ENCODE measurements around the gene ANO4. TPM values are rescaled to one million over a fixed set of nuclear protein-coding genes. Genes with fewer than 3 reads are reported as not detected.

Gene ANO4
- total and polyA plus RNA-seq, 2 of the 8 experiments (the other 6 are each of a cell fraction or from before 2014, with no cell fraction given): 1.1 to 3.4 TPM

- H4K5ac ChIP-seq (ENCODE audit: insufficient read length, low read depth, low read length): no peak overlapping the region
- peaks cover 2% of the 10 kb centered on the region; the same call in 1 of the 2 replicates for H3K23me2 ChIP-seq (ENCODE audit: low read depth, low read length)
- TF ChIP-seq POU5F1 (IDR thresholded peaks at IDR 0.05; ENCODE audit: low read depth, low read length): no peak
- no peak for TF ChIP-seq CREB1 (IDR thresholded peaks at IDR 0.05)
- no peak for TF ChIP-seq CHD1 (IDR thresholded peaks at IDR 0.05; ENCODE audit: low read depth, low read length)
- no peak for TF ChIP-seq RFX5 (IDR thresholded peaks at IDR 0.05; ENCODE audit: borderline replicate concordance, low read depth, low read length)
- no peak for TF ChIP-seq BRCA1 (IDR thresholded peaks at IDR 0.05; ENCODE audit: low read depth, low read length)
- no peak for TF ChIP-seq NRF1 (IDR thresholded peaks at IDR 0.05; ENCODE audit: low read depth, low read length)
- no peak for TF ChIP-seq HDAC2 (IDR thresholded peaks at IDR 0.05; ENCODE audit: borderline replicate concordance in 1 of 2, low read depth in 2 of 2, low read length in 2 of 2)
- TF ChIP-seq JUN (IDR thresholded peaks at IDR 0.05; ENCODE audit: low read depth, low read length): no peak
- TF ChIP-seq TAF1 (IDR thresholded peaks at IDR 0.05; ENCODE audit: low read depth, low read length): no peak
- TF ChIP-seq SUZ12 (IDR thresholded peaks at IDR 0.05; ENCODE audit: low read length): no peak
- TF ChIP-seq, protein P1, sequence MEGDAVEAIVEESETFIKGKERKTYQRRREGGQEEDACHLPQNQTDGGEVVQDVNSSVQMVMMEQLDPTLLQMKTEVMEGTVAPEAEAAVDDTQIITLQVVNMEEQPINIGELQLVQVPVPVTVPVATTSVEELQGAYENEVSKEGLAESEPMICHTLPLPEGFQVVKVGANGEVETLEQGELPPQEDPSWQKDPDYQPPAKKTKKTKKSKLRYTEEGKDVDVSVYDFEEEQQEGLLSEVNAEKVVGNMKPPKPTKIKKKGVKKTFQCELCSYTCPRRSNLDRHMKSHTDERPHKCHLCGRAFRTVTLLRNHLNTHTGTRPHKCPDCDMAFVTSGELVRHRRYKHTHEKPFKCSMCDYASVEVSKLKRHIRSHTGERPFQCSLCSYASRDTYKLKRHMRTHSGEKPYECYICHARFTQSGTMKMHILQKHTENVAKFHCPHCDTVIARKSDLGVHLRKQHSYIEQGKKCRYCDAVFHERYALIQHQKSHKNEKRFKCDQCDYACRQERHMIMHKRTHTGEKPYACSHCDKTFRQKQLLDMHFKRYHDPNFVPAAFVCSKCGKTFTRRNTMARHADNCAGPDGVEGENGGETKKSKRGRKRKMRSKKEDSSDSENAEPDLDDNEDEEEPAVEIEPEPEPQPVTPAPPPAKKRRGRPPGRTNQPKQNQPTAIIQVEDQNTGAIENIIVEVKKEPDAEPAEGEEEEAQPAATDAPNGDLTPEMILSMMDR (IDR thresholded peaks at IDR 0.05; ENCODE audit: control extremely low read depth in 1 of 3, insufficient read depth in 1 of 3, low read depth in 1 of 3, low read length in 3 of 3): no peak
- TF ChIP-seq MAFK (IDR thresholded peaks at IDR 0.05; ENCODE audit: low read depth, low read length): no peak
- no peak overlapping the region for H3K18ac ChIP-seq (ENCODE audit: extremely low read depth, low read length)
- FAIRE-seq (no peak), DNase-seq (ENCODE audit: low read depth in 1 of 2, low spot score in 2 of 2) (no peak)
- H3K14ac ChIP-seq (ENCODE audit: insufficient read length): no peak overlapping the region
- H3K23ac ChIP-seq (ENCODE audit: insufficient read length): no peak overlapping the region
- no peaks in the 10 kb centered on the region for H3K36me3 ChIP-seq (ENCODE audit: control insufficient read depth in 2 of 4, insufficient read depth in 4 of 4, low read length in 3 of 4)
- WGBS, 2 experiments (ENCODE audit: extremely low coverage in 1 of 2, insufficient coverage in 1 of 2, insufficient read length in 1 of 2, insufficient replicate concordance in 2 of 2, low coverage in 1 of 2, low lambda C conversion rate in 2 of 2, missing lambda C conversion rate in 1 of 2): 93% methylated on average over 3 of the region's 3 CpGs; no CpG with 5 or more reads in 1 of the 2 experiments
- no peak overlapping the region for H2BK15ac ChIP-seq (ENCODE audit: low read length)
- no peak overlapping the region for H3K9ac ChIP-seq (replicated peaks in 1 of 4; ENCODE audit: extremely low read depth in 1 of 4, low read depth in 3 of 4, low read length in 3 of 4)
- H2BK120ac ChIP-seq (replicated peaks; ENCODE audit: low read depth, low read length): no peak overlapping the region
- no peaks in the 10 kb centered on the region for H3K9me3 ChIP-seq (ENCODE audit: insufficient read depth in 2 of 2, low read depth in 1 of 2, low read length in 1 of 2)
- H2BK12ac ChIP-seq (ENCODE audit: low read depth, low read length): no peak overlapping the region
- no peaks in the 10 kb centered on the region for H3K79me2 ChIP-seq (ENCODE audit: control insufficient read depth in 1 of 2, insufficient read depth in 2 of 2, low read length in 2 of 2)
- H3K27me3 ChIP-seq (replicated peaks in 1 of 4; ENCODE audit: control insufficient read depth in 3 of 4, extremely low read depth in 1 of 4, insufficient read depth in 3 of 4, low read length in 3 of 4): no peaks in the 10 kb centered on the region
- H4K91ac ChIP-seq (replicated peaks; ENCODE audit: insufficient read length, low read length): no peak overlapping the region
- H2AFZ ChIP-seq (ENCODE audit: low read length): no peak overlapping the region
- H3K27ac ChIP-seq (ENCODE audit: low read depth, low read length): no peak overlapping the region
- no peak overlapping the region for H3K4me3 ChIP-seq (ENCODE audit: extremely low read depth in 1 of 4, insufficient read depth in 2 of 4, low read depth in 3 of 4, low read length in 4 of 4)
- no peak overlapping the region for H3K56ac ChIP-seq (replicated peaks; ENCODE audit: insufficient read length, low read depth, low read length)
- no peaks in the 10 kb centered on the region for H3K79me1 ChIP-seq (ENCODE audit: low read depth, low read length)
- no peak overlapping the region for H4K8ac ChIP-seq (ENCODE audit: extremely low read depth, insufficient read depth, low read length)
- no peak overlapping the region for H2BK20ac ChIP-seq (ENCODE audit: low read length)
- ChIA-PET POLR2A (ENCODE audit: partially characterized antibody) (no interaction called here), CTCF (ENCODE audit: partially characterized antibody) (no interaction called here)
- no peak overlapping the region for H2AK5ac ChIP-seq (ENCODE audit: low read depth, low read length)
- no peak overlapping the region for H3K4me2 ChIP-seq (ENCODE audit: insufficient read depth in 1 of 2, low read depth in 2 of 2, low read length in 2 of 2)
- no peaks in the 10 kb centered on the region for H3K4me1 ChIP-seq (replicated peaks in 1 of 4; ENCODE audit: control insufficient read depth in 3 of 4, insufficient read depth in 4 of 4, low read length in 3 of 4)
- no peak overlapping the region for H3K4ac ChIP-seq (replicated peaks; ENCODE audit: insufficient read length, low read depth, low read length)
- no peaks in the 10 kb centered on the region for H4K20me1 ChIP-seq (replicated peaks in 1 of 2; ENCODE audit: control insufficient read depth in 1 of 2, insufficient read depth in 2 of 2, low read length in 2 of 2)
- H2BK5ac ChIP-seq (ENCODE audit: low read depth, low read length): no peak overlapping the region
Observed at GRCh38 chr12:101089271-101089670, 294.7 kb downstream of the ANO4 start.
